WERI-Rb-1 (cell line): Measurements from ENCODE around the gene CRB3.

Experiments
- DNase-seq: peaks from one replicate; pipeline ENCODE4 v3.0.0-alpha.2; 2020
- H3K27ac ChIP-seq: fragments of 250-450 bp; sonication (Bioruptor Pico); 2 replicates; pipeline ENCODE4 v1.5.1; 2020; ENCODE audit warnings: mild to moderate bottlenecking, moderate library complexity
- H3K27me3 ChIP-seq: fragments of 250-450 bp; sonication (Bioruptor Pico); 2 replicates; pipeline ENCODE4 v1.5.1; 2021; ENCODE audit warnings: mild to moderate bottlenecking, low read depth, moderate library complexity; ENCODE audit not compliant: insufficient read depth, severe bottlenecking
- H3K36me3 ChIP-seq: fragments of 250-450 bp; sonication (Bioruptor Pico); 2 replicates; pipeline ENCODE4 v1.5.1; 2020; ENCODE audit warnings: mild to moderate bottlenecking, moderate library complexity
- H3K4me3 ChIP-seq: 2 replicates; pipeline ENCODE4 v1.5.1; 2011; ENCODE audit warnings: low read depth, mild to moderate bottlenecking, control low read depth, low read length
- H3K9me3 ChIP-seq: fragments of 250-450 bp; sonication (Bioruptor Pico); 2 replicates; pipeline ENCODE4 v1.5.1; 2021; ENCODE audit warnings: mild to moderate bottlenecking, moderate library complexity; ENCODE audit not compliant: severe bottlenecking
- TF ChIP-seq, protein P1 (sequence below): IDR thresholded peaks from 2 replicates; pipeline ENCODE4 v1.5.1; 2011; ENCODE audit warnings: low read depth, mild to moderate bottlenecking, control low read depth, inconsistent platforms, low read length

CRB3 gene

DNA sequence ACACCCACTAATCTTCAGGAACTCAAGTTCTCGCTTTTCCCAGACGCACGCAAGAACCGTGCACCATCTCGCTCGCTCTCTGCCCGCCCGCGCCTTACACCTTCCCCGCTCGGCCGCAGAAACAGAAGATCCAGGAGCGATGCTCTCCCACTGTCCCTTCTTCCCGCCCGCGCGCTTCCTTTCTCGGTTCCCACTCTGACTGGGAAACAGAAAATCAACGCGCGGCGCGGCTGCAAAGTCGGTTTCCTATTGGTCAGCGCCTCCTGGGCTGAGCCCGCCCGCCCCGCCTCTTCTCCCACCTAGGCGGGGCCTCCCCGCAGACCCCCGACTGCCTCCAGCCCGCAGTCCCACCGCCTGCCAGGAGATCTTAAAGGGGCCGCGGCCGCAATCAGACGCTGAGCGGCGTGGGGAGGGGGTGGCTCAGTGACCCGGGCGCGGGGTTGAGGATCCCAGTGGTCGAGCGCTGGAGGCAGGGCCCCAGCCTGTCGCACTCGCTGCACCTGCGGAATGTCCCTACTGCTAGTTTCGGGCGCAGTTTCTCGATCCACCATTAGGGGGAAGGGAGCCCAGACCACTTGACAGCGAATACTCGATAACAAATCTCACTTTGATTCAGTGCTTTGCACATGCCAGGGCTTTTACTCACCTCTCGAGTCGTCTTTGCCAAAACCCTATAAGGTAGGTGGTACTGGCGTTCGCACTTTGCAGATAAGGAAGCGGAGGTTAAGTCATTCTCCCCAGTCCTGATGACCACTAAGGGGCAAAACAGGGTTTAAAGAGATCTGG is 3.8 kb upstream of the CRB3 start:
- Histone ChIP-seq H3K27me3 (no peaks in the 10 kb centered on the region), H3K27ac (peak overlapping the region; percentile 61), H3K36me3 (peaks cover 9% of the 10 kb centered on the region), H3K4me3 (peak overlapping the region; percentile 80), H3K9me3 (no peaks in the 10 kb centered on the region)
- TF ChIP-seq, protein P1, sequence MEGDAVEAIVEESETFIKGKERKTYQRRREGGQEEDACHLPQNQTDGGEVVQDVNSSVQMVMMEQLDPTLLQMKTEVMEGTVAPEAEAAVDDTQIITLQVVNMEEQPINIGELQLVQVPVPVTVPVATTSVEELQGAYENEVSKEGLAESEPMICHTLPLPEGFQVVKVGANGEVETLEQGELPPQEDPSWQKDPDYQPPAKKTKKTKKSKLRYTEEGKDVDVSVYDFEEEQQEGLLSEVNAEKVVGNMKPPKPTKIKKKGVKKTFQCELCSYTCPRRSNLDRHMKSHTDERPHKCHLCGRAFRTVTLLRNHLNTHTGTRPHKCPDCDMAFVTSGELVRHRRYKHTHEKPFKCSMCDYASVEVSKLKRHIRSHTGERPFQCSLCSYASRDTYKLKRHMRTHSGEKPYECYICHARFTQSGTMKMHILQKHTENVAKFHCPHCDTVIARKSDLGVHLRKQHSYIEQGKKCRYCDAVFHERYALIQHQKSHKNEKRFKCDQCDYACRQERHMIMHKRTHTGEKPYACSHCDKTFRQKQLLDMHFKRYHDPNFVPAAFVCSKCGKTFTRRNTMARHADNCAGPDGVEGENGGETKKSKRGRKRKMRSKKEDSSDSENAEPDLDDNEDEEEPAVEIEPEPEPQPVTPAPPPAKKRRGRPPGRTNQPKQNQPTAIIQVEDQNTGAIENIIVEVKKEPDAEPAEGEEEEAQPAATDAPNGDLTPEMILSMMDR = peak; percentile 77
- DNase-seq = peak; percentile 99

DNA sequence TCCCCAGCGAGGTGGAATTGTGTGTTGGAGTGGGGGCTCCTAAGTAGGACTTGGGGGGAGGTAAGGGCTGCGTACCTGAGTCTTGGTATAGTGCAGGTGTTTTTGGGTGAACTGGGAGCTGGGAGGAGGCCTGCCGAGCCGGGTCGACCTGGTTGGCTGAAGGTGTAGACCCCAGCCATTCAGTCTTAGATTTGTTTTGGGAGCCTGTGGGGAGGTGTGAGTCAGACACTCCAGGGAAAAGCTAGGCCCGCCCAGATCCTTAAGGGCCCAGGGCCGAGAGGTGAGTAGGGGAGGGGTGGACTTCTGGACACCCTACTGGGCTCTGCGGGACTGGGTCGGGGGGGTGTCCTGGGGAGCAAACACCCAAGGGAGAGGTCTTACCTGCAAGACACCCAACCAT is 935 bp downstream of the CRB3 start:
- no peak overlapping the region for H3K27ac ChIP-seq
- peaks cover 5% of the 10 kb centered on the region for H3K27me3 ChIP-seq
- H3K4me3 ChIP-seq = no peak overlapping the region
- H3K9me3 ChIP-seq = no peaks in the 10 kb centered on the region
- TF ChIP-seq, protein P1 = no peak
- no peak for DNase-seq
- H3K36me3 ChIP-seq = no peaks in the 10 kb centered on the region

DNA sequence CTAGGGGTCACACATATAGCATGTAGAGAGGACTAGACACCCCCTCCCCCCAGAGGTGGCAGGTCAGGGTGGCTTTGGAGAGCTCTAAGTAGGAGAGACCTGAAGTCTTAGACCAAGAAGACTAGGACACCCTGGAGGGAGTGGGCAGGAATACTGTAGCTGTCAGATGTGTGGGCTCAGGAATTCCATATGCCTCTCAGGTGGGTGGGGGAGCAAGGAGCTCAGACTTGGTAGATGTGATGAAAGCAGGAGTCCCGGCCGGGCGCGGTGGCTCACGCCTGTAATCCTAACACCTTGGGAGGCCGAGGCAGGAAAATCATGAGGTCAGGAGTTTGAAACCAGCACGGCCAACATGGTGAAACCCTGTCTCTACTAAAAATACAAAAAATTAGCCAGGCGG is 1.6 kb downstream of the CRB3 start:
- H3K9me3 ChIP-seq = no peaks in the 10 kb centered on the region
- H3K27ac ChIP-seq = no peak overlapping the region
- TF ChIP-seq, protein P1 = no peak
- H3K36me3 ChIP-seq = no peaks in the 10 kb centered on the region
- H3K27me3 ChIP-seq = peaks cover 5% of the 10 kb centered on the region
- DNase-seq = no peak
- H3K4me3 ChIP-seq = no peak overlapping the region

DNA sequence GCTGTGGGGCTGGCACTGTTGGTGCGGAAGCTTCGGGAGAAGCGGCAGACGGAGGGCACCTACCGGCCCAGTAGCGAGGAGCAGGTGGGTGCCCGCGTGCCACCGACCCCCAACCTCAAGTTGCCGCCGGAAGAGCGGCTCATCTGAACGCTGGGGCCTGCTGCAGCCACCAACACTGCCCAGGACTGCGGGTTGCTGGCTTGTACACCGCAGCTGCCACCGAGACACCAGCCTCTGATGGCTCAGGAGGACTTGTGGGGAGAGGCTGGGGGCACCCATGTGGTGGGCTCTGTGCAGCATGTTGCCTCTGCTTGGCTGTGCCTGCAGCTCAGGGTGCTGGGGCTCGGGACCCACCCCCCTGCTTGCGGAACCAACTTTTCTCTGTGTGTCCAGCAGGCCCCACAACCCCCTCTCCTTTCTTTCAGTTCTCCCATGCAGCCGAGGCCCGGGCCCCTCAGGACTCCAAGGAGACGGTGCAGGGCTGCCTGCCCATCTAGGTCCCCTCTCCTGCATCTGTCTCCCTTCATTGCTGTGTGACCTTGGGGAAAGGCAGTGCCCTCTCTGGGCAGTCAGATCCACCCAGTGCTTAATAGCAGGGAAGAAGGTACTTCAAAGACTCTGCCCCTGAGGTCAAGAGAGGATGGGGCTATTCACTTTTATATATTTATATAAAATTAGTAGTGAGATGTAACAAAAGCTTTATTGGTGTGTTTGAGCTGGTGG is 2.6 kb downstream of the CRB3 start:
- Histone ChIP-seq H3K4me3 (no peak overlapping the region), H3K27me3 (peaks cover 5% of the 10 kb centered on the region), H3K27ac (no peak overlapping the region), H3K36me3 (no peaks in the 10 kb centered on the region), H3K9me3 (no peaks in the 10 kb centered on the region)
- no peak for DNase-seq
- TF ChIP-seq, protein P1 = no peak

DNA sequence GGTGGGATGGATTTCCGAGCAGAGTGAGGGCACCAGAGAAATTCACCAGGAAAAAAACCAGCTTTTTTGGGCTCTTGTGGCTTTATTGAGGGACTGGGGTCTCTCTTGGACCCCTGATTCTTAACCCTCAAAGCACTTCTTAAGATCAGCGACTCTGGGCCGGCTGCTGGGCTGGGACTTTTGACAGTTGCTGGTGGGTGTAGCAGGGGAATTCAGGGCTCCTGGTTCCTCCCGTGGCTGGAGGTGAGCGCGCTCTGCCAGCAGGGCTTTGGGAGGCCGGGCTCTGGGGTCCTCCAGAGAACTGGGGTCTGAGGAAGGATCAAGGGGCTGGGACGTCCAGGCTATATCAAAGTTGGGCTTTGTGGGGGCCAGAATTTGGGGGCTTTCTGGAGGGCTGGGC is 3.3 kb downstream of the CRB3 start:
- Histone ChIP-seq H3K4me3 (no peak overlapping the region), H3K27me3 (peaks cover 5% of the 10 kb centered on the region), H3K9me3 (no peaks in the 10 kb centered on the region), H3K36me3 (no peaks in the 10 kb centered on the region), H3K27ac (no peak overlapping the region)
- DNase-seq = no peak
- TF ChIP-seq, protein P1 = no peak
